AG20443 (cell line): Measurements from ENCODE around the gene INPP5A.
"Not testable (repeated sequence)": the region's sequence is repeated elsewhere in the genome, so short reads cannot be mapped to it uniquely, and the experiment has no call there.

ENCODE experiments used
- DNase-seq: peaks from one replicate; pipeline ENCODE4 v3.0.0; 2012; ENCODE audit warnings: low spot score, mixed read lengths

INPP5A gene

GRCh38 chr10:132597654-132598053 is 60.1 kb downstream of the INPP5A start:
- DNase-seq, result no peak

GRCh38 chr10:132599023-132599618 is 61.5 kb downstream of the INPP5A start:
- not testable (repeated sequence) for DNase-seq

- no peak for DNase-seq
These were observed 62.1 kb downstream of the INPP5A start for GRCh38 chr10:132599732-132600131.

- no peak for DNase-seq
These were observed 62.8 kb downstream of the INPP5A start for GRCh38 chr10:132600416-132600815.

- DNase-seq, result no peak
These were observed 64.0 kb downstream of the INPP5A start for GRCh38 chr10:132601567-132601966.

GRCh38 chr10:132602614-132603013 is 65.0 kb downstream of the INPP5A start:
- no peak for DNase-seq

GRCh38 chr10:132603851-132604533 is 66.4 kb downstream of the INPP5A start:
- DNase-seq, result no peak

GRCh38 chr10:132604686-132605085 is 67.1 kb downstream of the INPP5A start:
- peak; percentile 4 for DNase-seq

- DNase-seq, result peak; percentile 7
These were observed 67.8 kb downstream of the INPP5A start for GRCh38 chr10:132605390-132605789.

GRCh38 chr10:132606031-132606491 is 68.5 kb downstream of the INPP5A start:
- no peak for DNase-seq

GRCh38 chr10:132606536-132607316 is 69.1 kb downstream of the INPP5A start:
- DNase-seq, result no peak

GRCh38 chr10:132607491-132607890 is 69.9 kb downstream of the INPP5A start:
- no peak for DNase-seq

GRCh38 chr10:132607961-132608495 is 70.4 kb downstream of the INPP5A start:
- no peak for DNase-seq

GRCh38 chr10:132608511-132609195 is 71.1 kb downstream of the INPP5A start:
- DNase-seq, result no peak

GRCh38 chr10:132609211-132609610 is 71.6 kb downstream of the INPP5A start:
- DNase-seq, result no peak

- no peak for DNase-seq
These were observed 72.6 kb downstream of the INPP5A start for GRCh38 chr10:132610071-132610701.

- DNase-seq, result no peak
These were observed 73.7 kb downstream of the INPP5A start for GRCh38 chr10:132611026-132611910.

GRCh38 chr10:132611986-132612385 is 74.4 kb downstream of the INPP5A start:
- no peak for DNase-seq

- no peak for DNase-seq
These were observed 75.3 kb downstream of the INPP5A start for GRCh38 chr10:132612571-132613504.
